Left lobe of liver (tissue), 2 donors: ENCODE results near the gene AK5. TPM values are rescaled to one million over a fixed set of nuclear protein-coding genes. Genes with fewer than 3 reads are reported as not detected.

ENCODE experiments used
- ATAC-seq: fragments of 200-7000 bp; cut with Tn5 transposase; one replicate; pipeline ENCODE4 v1.9.1; 2020; ENCODE audit warnings: mild to moderate bottlenecking, moderate library complexity
- DNase-seq: peaks from one replicate; pipeline ENCODE4 v3.0.0-alpha.2; 2020; ENCODE audit warnings: low spot score
- total RNA-seq: library from RNA; stranded (reverse); gene quantifications from one replicate; pipeline ENCODE4 v1.2.1, GENCODE V29; 2021
- donor health status: DM: no; HTN: no; CAD: no; lungs with moderate emphysema.
- donor health status: DM: no; HTN: yes; CAD: no.

The AK5 gene
- total RNA-seq, 1 donor from 2014 or later: 0.15 TPM

DNA sequence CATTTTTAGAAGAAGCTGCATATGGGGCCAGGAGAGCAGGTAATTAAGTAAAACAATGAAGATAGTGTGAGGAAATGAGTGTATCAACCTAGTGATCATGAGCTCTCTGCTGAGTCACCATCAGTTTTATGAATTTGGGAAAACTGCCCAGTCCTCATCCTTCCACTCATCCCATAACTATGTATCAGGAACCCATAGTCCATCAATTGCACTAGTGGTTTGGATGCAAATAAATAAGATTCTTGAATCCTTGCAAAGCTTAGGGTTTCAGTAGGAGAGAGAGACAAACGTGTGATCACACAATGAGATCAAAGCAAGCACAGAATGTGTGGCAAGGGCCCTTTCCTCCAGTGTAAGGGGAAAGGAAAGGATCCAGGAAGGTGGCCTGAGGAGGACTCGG, 255.0 kb downstream of the AK5 start:
- no peak for ATAC-seq
- no peak for DNase-seq

GRCh38 chr1:77538956-77539518, 257.2 kb downstream of the AK5 start:
- DNase-seq (no peak), ATAC-seq (peak; percentile 89)

GRCh38 chr1:77539519-77540142, 257.8 kb downstream of the AK5 start:
- DNase-seq: no peak

GRCh38 chr1:77540501-77541161, 258.8 kb downstream of the AK5 start:
- DNase-seq: no peak
- no peak for ATAC-seq

More at GRCh38 chr1:77539519-77540142, 257.8 kb downstream of the AK5 start:
- ATAC-seq: peak; percentile 5

DNA sequence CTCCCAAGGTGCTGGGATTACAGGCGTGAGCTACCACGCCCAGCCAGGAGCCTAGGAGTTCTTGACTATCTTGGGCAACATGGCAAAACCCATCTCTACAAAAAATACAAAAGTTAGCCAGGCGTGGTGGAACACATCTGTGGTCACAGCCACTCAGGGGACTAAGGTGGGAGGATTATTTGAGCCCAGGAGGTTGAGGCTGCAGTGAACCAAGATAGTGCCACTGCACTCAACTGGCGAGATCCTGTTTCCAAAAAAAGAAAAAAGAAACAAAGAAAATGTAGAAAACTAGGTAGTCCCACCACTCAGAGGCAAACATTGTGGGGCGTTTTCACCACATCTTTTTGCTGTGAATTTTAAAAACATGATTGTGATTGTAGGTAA, 259.3 kb downstream of the AK5 start:
- DNase-seq (no peak), ATAC-seq (no peak)

DNA sequence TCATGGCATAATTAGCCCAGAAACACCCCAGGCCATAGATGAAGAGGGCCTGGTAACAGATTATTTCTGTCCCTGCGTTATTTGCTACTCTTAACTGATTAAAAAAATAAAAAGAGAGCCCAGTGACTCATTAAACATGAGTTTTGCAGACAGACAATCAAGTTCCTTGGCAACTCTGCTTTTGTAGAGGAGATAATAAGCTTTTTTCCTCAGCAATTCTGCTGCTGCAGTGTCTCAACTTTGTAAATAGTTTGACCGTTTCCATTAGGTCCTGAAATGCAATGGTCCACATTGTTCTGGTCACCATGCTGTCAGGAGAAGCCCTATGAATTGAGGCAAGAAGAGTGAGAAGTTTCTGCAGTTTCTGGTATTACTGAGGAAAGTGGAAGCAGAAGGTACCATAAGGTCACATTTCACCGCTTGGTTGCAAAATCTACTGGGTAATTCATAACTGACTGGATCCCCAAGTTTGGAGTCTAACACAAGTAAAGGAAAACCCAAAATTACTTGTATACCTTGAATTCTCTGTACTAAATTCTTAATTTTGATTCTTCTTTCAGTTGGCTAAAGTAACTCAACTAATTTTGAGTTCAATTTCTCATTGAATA, 261.1 kb downstream of the AK5 start:
- ATAC-seq (no peak), DNase-seq (no peak)

DNA sequence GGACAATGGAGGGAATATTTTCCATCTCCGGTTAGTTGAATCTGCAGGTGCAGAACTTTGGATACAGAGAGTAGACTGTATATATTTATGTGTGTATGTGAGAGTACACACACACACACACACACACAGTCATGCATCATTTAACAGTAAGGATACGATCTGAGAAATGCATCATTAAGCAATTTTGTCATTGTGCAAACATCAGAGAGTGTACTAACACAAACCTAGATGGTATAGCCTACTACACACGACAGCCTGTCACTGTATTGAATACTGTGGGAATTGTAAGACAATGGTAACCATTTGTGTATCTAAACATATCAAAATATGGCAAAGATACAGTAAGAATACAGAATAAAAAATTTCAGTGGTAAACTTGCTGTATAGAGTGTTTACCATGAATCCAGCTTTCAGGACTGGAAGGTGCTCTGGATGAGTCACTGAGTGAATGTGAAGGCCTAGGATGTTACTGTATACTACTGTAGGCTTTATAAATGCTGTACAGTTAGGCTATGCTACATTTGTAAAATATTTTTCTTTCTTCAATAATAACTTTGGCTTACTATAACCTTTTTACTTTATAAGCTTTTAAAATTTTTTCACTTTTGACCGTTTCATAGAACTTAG, 262.1 kb downstream of the AK5 start:
- ATAC-seq (no peak), DNase-seq (no peak)

DNA sequence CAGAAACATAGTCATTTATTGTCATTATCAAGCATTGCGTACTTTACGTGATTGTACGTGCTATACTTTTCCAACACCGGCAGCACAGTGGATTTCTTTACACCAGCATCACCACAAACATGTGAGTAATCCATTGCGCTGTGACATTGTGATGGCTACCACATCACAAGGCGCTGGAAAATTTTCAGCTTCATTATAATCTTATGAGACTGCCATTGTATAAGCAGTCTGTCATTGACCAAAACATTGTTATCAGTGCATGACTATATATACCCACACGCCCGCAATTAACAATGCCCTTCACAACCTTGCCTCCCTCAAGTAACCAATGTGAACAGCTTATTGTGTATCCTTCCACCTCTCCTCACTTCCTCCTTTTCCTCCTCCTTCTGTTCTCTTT, 263.0 kb downstream of the AK5 start:
- ATAC-seq (no peak), DNase-seq (no peak)

DNA sequence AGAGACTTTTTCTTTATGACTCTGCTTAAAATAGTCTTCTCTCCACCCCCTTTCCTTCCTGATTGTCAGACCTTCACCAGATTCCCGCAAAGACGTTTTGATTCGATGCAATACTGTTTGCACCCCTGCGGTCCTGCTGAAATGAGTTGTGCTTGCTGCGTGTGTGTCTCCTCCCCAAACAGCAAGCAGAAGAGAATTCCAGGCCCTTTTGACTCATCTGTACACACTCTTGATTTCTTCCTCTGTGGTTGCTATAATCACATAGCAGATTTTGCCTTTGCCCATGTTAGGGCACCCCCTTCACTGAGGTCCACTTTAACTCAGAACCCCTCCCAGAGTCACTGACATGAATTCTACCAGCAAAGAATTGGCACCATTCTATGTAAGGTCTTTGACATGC, 264.2 kb downstream of the AK5 start:
- ATAC-seq (no peak), DNase-seq (no peak)

DNA sequence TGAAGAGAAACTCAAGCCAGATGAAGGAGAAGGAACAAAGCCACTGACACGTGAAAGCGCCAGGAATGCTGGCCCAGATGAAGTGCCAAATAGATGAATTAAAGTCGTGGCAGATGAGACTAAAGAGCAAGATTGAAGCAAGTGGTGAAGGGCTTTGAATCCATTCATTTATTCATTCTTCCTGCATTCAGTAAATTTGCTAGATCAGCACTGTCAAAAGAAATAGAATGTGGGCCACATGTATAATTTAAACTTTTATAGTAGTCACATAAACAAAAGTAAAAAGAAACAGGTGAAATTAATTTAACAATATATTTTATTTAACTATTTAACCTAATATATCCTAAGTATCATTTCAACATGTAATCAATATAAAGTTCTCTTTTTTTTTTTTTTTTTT, 265.1 kb downstream of the AK5 start:
- no peak for ATAC-seq
- DNase-seq: no peak

DNA sequence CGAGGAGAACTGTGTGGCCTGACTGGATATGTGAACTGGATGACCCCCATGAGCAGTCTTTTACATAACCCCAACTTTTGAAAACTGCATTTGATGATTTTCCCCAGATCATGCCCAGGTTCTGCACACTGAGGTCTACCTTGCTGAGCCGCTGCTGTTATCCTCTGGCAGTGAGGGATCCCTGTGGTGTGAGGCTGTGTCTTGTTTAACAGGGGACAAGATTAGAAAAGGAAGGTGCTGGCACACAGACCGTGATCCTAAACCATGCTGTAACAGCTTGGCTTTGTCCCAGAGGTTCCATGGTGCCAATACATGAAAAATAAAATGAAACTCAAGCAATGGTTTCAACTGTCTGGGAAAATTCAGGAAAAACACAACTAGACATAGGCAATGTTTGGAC, 266.5 kb downstream of the AK5 start:
- peak; percentile 14 for ATAC-seq
- no peak for DNase-seq

DNA sequence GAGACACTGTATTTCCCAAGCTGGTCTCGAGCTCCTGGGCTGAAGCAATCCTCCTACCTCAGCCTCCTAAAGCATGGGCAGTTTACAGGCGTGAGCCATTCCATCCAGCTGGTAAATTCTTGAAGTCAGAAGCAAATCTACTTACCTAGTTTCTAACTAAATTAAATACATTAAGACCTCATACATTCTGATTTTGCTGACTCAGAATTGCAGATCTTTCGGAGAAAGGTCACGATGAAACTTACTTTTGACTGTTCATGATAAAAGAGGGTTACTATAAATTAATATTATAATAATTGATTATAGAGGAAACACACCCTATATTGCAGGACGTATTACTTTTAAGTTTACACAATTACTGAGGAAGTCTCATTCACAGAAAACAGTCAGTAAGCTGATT, 268.3 kb downstream of the AK5 start:
- DNase-seq (no peak), ATAC-seq (no peak)

GRCh38 chr1:77552626-77553025, 270.8 kb downstream of the AK5 start:
- DNase-seq (no peak), ATAC-seq (no peak)

GRCh38 chr1:77553568-77554291, 271.9 kb downstream of the AK5 start:
- ATAC-seq: no peak
- DNase-seq: no peak

DNA sequence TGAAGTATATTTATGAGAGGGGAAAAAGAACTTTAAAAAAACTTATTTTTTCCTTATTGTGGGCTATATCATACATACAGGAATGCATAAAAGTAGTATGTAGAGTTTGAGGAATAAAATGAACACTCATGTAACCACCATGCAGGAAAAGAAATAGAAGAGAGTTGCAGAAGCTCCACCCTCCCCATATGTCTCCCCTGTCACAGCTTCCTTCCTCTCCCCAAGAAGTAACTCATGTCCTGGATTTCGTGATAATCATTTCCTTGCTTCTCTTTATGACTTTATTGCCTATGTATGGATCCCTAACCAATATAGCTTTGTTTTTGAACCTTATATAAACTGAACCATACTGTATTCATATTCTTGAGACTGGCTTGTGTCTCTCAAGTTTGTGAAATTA, 274.2 kb downstream of the AK5 start:
- DNase-seq: no peak
- no peak for ATAC-seq

- peak; percentile 10 for ATAC-seq
- no peak for DNase-seq
Observed at GRCh38 chr1:77557053-77557452, 275.2 kb downstream of the AK5 start.

DNA sequence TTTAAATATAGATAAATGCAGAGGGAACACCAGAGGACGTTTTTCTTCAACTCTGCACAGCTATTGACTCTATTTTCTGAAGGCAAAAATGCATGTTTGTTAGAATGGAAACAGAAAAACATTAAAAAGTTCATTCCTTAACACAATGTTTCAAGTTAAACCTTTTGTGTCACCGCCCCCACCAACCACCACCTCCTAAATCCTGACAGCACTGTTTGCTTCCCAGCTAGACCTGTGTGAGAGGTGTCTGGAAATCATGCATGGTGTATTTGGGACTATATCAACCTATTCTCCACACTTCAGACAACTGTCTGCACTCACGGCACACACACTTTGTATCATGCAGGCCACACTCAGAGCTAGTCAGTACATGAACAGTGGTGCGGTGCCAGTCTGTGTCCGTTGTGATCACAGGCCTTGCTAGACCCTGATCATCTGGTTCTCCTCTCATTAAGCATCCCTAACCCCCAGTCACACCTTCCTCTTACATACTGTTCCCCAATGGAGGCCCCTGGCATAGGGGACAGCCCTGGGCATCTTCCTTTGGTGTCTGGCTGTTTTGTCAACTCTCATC, 276.9 kb downstream of the AK5 start:
- DNase-seq (no peak), ATAC-seq (peak; percentile 21)

DNA sequence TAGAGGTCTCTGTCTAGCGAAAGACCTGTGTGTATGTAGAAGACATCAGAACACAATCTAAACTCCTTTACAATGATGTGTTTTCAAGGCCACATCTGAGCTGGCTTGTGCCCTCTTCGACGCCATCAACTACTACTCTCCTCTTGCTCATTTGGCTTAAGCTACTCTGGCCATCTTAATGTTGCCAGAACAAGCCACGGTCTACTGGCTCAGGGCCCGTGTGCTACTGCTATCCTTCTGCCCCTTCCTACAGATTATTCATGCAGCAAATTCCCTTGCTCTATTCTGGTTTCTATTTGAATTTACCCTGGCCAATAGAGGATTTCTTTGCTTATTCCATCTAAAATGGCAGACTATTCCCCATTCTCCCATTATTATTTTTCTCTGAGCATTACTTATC, 278.9 kb downstream of the AK5 start:
- DNase-seq (no peak), ATAC-seq (no peak)

DNA sequence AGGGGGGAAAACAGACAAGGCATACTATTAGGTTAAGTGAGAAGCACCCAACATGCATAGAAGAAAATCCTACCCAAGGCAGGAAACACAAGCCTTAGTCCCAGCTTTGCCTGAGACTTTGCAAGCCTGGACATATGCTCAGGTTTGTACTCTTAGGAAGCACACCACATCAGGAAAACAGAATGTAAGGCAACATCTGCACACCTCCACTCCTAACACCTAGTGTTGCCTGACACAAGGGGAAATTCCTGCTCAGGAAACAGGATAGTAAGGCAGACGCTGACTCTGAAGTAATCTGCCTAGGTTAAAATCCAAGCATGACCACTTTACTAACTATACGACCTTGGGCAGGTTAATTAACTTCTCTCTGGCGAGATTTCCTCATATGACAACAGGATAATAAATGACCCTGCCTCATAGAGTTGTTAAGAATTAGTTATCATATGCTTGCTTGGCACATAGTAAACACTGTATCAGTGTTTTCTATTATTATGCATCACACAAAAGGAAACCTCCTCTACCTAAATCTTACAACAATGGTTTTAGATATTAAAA, 280.9 kb downstream of the AK5 start:
- ATAC-seq (no peak), DNase-seq (no peak)

- DNase-seq (no peak), ATAC-seq (no peak)
Observed at GRCh38 chr1:77565321-77565720, 283.5 kb downstream of the AK5 start.
